ENCODE data around the gene EXOC2.

EXOC2 gene

DNA sequence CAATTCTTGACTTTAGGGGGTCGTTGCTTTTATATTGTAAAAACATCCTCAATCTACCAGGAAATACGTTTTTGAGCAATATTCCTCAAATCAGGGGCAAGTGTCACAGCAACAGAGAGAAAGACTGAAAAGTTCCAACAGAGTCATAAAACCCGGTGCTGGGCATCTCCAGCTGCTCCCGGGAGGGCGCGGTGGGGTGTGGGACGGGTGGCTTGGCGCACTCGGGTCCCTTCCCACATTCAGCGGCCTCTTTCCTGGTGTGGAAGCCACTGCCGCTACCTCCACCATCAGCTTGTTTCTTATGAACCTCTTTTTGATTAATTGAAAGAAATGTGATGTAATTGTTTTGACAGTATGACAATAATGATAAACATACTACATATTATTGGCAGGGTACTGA lies 203.2 kb downstream of the EXOC2 start:
- Histone ChIP-seq H3K36me3 (ENCODE audit: insufficient read depth, low read length) (peaks cover 49% of the 10 kb centered on the region), H3K9ac (ENCODE audit: low read length) (no peak overlapping the region), H3K4me1 (ENCODE audit: insufficient read depth, low read length) (no peaks in the 10 kb centered on the region), H3K27me3 (ENCODE audit: control insufficient read depth in 1 of 2, insufficient read depth in 2 of 2, low read length in 2 of 2) (no peaks in the 10 kb centered on the region), H3K27ac (ENCODE audit: low read depth, low read length) (no peak overlapping the region), H3K9me3 (ENCODE audit: low read length) (no peaks in the 10 kb centered on the region), H3K4me3 (ENCODE audit: low read depth in 1 of 2, low read length in 2 of 2) (no peak overlapping the region)

DNA sequence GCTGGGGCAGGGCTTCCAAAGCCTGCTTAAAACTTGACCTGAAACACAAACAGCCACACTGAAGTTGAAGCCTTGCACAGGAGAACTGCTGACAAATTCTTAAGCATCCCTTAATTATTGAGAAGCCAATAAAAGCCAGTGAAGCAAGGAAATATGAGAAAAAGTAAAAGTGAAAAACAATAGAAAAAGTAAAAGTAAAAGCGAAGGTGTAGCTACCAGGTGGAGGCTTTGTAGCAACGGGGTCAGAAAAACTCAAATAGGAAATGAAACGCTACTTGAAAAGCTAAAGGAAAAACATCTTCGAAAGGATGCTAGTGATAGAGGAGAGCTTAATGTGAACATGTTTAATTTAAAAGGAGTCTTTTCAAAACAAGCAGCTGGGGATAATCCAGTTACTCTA lies 203.9 kb downstream of the EXOC2 start:
- Histone ChIP-seq H3K4me1 (ENCODE audit: insufficient read depth, low read length) (no peaks in the 10 kb centered on the region), H3K9me3 (ENCODE audit: low read length) (no peaks in the 10 kb centered on the region), H3K4me3 (ENCODE audit: low read depth in 1 of 2, low read length in 2 of 2) (no peak overlapping the region), H3K27ac (ENCODE audit: low read depth, low read length) (no peak overlapping the region), H3K9ac (ENCODE audit: low read length) (no peak overlapping the region), H3K36me3 (ENCODE audit: insufficient read depth, low read length) (peaks cover 47% of the 10 kb centered on the region), H3K27me3 (ENCODE audit: control insufficient read depth in 1 of 2, insufficient read depth in 2 of 2, low read length in 2 of 2) (no peaks in the 10 kb centered on the region)

DNA sequence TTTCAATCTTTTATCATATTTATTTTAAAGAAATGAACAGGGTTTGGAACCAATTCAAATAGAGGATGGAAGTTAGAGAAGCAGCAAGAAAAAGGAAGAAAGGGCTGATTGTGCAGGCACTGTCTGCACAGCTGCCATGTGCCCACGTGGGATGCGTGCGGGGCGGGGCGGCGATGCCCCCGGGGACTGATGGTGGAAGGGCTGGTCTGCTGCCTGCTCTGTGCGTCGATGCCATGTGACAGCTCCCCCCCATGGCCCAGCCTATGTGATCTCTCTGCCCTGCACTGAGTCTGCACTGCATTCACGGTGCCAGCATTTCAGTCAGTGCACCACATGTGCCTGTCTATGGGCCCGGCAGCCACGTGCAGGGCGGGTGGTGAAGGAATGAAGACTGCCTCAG lies 205.0 kb downstream of the EXOC2 start:
- Histone ChIP-seq H3K9me3 (ENCODE audit: low read length) (no peaks in the 10 kb centered on the region), H3K9ac (ENCODE audit: low read length) (no peak overlapping the region), H3K4me3 (ENCODE audit: low read depth in 1 of 2, low read length in 2 of 2) (no peak overlapping the region), H3K27ac (ENCODE audit: low read depth, low read length) (no peak overlapping the region), H3K4me1 (ENCODE audit: insufficient read depth, low read length) (no peaks in the 10 kb centered on the region), H3K36me3 (ENCODE audit: insufficient read depth, low read length) (peaks cover 41% of the 10 kb centered on the region), H3K27me3 (ENCODE audit: control insufficient read depth in 1 of 2, insufficient read depth in 2 of 2, low read length in 2 of 2) (no peaks in the 10 kb centered on the region)

DNA sequence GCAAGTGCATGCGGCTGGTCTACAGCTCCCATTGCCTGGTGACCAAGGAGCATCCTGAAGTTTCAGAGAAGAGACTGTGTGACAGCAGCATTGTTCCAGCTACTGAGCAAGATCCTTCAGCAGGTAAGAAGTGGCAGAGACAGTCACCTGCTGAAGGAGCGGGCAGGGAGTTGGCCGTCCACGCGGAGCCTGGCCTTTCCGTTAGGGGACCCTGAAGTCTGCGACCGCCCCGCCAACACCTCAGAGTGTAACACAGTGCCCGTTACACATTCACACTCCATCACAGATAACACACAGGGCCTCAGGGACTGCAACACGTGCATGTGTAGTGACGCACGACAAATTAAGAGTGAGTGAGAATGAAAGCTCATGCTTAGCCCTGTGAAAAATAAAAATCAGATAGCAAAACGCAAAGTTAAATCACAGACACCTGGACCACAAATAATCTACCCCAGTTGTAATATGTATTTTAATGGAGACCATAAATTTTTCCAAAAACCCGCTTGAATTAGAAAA lies 207.2 kb downstream of the EXOC2 start:
- Histone ChIP-seq H3K27me3 (ENCODE audit: control insufficient read depth in 1 of 2, insufficient read depth in 2 of 2, low read length in 2 of 2) (no peaks in the 10 kb centered on the region), H3K4me3 (ENCODE audit: low read depth in 1 of 2, low read length in 2 of 2) (no peak overlapping the region), H3K9ac (ENCODE audit: low read length) (no peak overlapping the region), H3K36me3 (ENCODE audit: insufficient read depth, low read length) (peaks cover 39% of the 10 kb centered on the region), H3K27ac (ENCODE audit: low read depth, low read length) (no peak overlapping the region), H3K4me1 (ENCODE audit: insufficient read depth, low read length) (no peaks in the 10 kb centered on the region), H3K9me3 (ENCODE audit: low read length) (no peaks in the 10 kb centered on the region)

DNA sequence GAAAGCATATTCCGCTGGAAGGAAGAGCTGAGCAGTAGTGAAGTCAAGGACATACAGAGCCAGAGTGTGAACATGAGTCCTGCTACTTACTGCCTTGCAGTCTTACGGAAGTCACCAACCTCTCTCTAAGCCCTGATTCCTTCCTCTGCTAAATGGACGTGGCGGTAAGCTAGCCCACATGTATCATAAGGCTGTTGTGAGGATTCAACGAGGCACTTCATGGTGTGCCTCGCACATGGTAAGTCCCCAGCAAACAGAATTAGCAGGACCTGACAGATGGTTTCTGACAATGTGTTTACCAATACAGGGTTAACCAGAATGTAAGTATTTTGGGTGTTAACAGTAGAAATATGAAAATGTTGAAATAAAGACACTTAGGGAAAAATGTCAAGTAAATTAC lies 208.2 kb downstream of the EXOC2 start:
- H3K4me1 ChIP-seq (ENCODE audit: insufficient read depth, low read length) = no peaks in the 10 kb centered on the region
- H3K4me3 ChIP-seq (ENCODE audit: low read depth in 1 of 2, low read length in 2 of 2) = no peak overlapping the region
- no peaks in the 10 kb centered on the region for H3K27me3 ChIP-seq (ENCODE audit: control insufficient read depth in 1 of 2, insufficient read depth in 2 of 2, low read length in 2 of 2)
- no peak overlapping the region for H3K27ac ChIP-seq (ENCODE audit: low read depth, low read length)
- H3K36me3 ChIP-seq (ENCODE audit: insufficient read depth, low read length) = peaks cover 29% of the 10 kb centered on the region
- H3K9ac ChIP-seq (ENCODE audit: low read length) = no peak overlapping the region
- H3K9me3 ChIP-seq (ENCODE audit: low read length) = no peaks in the 10 kb centered on the region

DNA sequence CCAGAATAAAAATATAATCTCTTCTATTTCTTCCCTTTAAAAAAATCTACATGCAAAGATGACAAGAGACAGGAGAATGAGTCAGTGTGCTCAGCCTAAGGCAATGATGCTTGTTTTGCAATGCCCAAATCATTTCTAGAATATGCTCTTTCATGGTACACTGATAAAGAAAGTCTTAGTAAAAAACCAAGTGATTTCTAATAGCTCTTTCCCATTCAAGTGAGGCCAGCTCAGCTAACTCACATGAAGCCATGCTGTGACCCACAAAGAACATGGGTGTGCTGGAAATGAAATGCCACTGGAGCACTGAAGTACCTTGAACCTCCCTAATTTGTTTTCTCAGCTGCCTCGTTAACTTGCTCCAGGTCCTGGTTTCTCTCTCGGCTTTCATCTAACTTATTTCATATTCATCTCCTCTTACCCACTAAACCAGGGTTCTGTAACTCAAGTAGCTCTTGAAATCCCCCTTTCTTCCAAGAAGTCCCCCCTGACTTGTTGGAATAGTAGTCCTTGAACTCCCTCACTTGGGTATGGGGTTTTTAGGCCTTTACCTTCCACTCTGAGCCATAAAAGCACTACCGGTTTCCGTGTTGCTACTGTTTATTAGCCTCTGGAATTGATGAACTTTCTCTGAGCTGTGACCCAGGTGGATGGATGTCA lies 208.7 kb downstream of the EXOC2 start:
- H3K4me3 ChIP-seq (ENCODE audit: low read depth in 1 of 2, low read length in 2 of 2) = no peak overlapping the region
- H3K9me3 ChIP-seq (ENCODE audit: low read length) = no peaks in the 10 kb centered on the region
- H3K36me3 ChIP-seq (ENCODE audit: insufficient read depth, low read length) = peaks cover 27% of the 10 kb centered on the region
- H3K4me1 ChIP-seq (ENCODE audit: insufficient read depth, low read length) = no peaks in the 10 kb centered on the region
- no peak overlapping the region for H3K27ac ChIP-seq (ENCODE audit: low read depth, low read length)
- no peak overlapping the region for H3K9ac ChIP-seq (ENCODE audit: low read length)
- H3K27me3 ChIP-seq (ENCODE audit: control insufficient read depth in 1 of 2, insufficient read depth in 2 of 2, low read length in 2 of 2) = no peaks in the 10 kb centered on the region

DNA sequence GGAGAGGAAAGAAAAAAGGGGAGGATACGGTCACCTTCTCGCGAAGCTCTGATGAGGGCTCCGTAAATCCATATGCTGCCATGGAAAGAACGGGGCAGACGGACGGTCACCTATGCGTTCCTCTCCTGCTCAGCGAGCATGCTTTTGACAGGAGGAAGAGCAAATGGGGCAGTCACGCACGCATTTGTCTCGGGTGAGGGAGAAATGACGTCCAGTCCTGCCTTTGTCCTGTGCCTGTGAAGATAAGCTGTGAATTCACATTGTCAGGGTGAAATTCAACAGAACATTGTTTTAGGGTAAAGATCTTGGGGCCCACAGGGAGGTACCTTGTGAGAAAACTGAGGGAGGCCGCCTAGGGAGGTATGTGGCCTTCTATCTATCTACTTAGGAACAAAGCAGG lies 217.6 kb downstream of the EXOC2 start:
- Histone ChIP-seq H3K9me3 (ENCODE audit: low read length) (no peaks in the 10 kb centered on the region), H3K27me3 (ENCODE audit: control insufficient read depth in 1 of 2, insufficient read depth in 2 of 2, low read length in 2 of 2) (no peaks in the 10 kb centered on the region), H3K4me3 (ENCODE audit: low read depth in 1 of 2, low read length in 2 of 2) (no peak overlapping the region), H3K27ac (ENCODE audit: low read depth, low read length) (no peak overlapping the region), H3K36me3 (ENCODE audit: insufficient read depth, low read length) (no peaks in the 10 kb centered on the region), H3K9ac (ENCODE audit: low read length) (no peak overlapping the region), H3K4me1 (ENCODE audit: insufficient read depth, low read length) (no peaks in the 10 kb centered on the region)

DNA sequence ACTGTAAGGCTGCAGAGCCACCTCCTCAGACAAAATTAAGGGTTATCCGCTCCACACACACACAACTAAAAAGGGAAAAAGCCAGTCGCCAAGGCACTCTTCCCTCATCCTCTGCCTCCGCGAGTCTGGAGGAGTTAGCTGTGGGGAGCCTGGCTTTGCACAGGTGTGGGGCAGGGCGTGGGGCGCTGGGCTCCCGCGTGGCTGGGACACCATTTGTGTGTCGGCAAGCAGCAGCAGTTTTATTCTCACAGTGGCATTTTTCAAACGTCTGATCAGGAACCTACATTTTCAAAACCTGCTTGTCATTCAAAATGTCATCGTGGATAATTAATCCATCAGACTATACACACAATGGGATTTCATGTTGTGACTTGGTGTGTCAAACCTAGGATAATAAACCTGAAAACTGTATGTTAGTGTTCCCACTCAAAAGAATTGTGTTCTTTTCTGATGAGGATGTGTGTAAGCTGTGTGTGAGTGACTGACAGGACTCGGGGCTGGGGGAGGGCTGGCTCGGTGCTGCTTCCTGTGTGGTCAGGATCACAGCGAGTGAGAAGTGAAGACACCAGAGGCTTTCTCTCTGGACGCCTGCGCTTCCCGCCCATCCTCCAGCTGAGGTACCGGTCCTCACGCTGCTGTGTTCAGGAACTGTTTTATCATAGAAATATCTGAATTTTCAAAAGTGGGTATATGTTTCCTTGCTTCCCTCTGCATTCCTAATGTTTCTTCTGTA lies 218.3 kb downstream of the EXOC2 start:
- Histone ChIP-seq H3K36me3 (ENCODE audit: insufficient read depth, low read length) (no peaks in the 10 kb centered on the region), H3K4me3 (ENCODE audit: low read depth in 1 of 2, low read length in 2 of 2) (no peak overlapping the region), H3K27ac (ENCODE audit: low read depth, low read length) (no peak overlapping the region), H3K27me3 (ENCODE audit: control insufficient read depth in 1 of 2, insufficient read depth in 2 of 2, low read length in 2 of 2) (no peaks in the 10 kb centered on the region), H3K9ac (ENCODE audit: low read length) (no peak overlapping the region), H3K4me1 (ENCODE audit: insufficient read depth, low read length) (no peaks in the 10 kb centered on the region), H3K9me3 (ENCODE audit: low read length) (no peaks in the 10 kb centered on the region)

DNA sequence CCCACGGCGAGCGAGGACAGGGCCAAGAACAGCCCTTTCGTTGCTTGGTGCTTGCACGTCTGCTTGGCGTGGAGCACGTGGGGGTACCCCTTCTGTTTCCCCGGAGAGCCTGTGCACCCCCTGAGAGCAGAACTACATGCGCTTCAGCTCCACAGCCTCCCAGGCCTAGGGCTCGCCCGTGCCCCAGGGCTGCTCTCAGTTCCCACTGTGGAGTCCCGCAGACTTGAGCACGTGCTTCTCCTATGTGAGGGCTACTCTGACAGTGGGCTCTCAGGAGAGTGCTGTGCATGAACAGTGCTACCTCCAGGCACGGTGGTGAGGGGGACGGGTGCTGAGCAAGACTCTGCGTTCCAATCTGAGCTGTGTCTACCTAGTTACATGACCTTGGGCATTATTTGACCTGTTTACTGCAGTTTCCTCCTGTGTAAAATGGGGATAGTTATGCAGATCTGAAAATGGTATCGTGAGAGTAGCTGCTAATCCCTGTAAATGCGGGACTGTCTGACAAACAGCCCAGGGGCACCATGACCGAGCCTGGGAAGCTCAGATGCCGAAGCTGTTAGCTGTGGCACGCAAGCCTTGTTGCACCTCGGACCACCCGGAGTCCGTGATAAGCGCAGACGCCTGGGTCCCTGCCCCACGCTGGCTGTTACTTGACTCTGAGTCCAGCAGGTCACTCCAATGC lies 219.0 kb downstream of the EXOC2 start:
- Histone ChIP-seq H3K9ac (ENCODE audit: low read length) (no peak overlapping the region), H3K4me3 (ENCODE audit: low read depth in 1 of 2, low read length in 2 of 2) (no peak overlapping the region), H3K27ac (ENCODE audit: low read depth, low read length) (no peak overlapping the region), H3K27me3 (ENCODE audit: control insufficient read depth in 1 of 2, insufficient read depth in 2 of 2, low read length in 2 of 2) (no peaks in the 10 kb centered on the region), H3K4me1 (ENCODE audit: insufficient read depth, low read length) (no peaks in the 10 kb centered on the region), H3K9me3 (ENCODE audit: low read length) (no peaks in the 10 kb centered on the region), H3K36me3 (ENCODE audit: insufficient read depth, low read length) (no peaks in the 10 kb centered on the region)

DNA sequence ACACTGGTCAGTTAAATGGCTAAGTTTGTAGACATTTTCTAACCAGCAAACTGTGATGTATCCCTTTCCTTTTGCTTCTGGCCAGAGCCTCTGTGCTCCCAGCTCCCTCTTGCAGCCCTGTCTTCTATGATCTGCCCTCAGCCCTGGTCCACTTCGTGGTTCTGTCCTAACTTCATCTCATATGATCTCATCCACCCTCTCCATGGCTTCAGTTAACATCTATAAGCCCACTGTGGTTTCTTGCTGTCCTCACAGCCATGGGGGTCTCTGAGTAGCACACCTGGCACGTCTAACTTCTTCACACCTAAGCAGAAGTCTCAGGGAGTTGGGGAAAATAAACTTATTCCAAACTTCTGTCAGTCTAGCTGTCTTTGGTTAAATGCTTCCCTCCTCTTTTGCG lies 219.6 kb downstream of the EXOC2 start:
- Histone ChIP-seq H3K9me3 (ENCODE audit: low read length) (no peaks in the 10 kb centered on the region), H3K4me3 (ENCODE audit: low read depth in 1 of 2, low read length in 2 of 2) (no peak overlapping the region), H3K27ac (ENCODE audit: low read depth, low read length) (no peak overlapping the region), H3K4me1 (ENCODE audit: insufficient read depth, low read length) (no peaks in the 10 kb centered on the region), H3K36me3 (ENCODE audit: insufficient read depth, low read length) (no peaks in the 10 kb centered on the region), H3K27me3 (ENCODE audit: control insufficient read depth in 1 of 2, insufficient read depth in 2 of 2, low read length in 2 of 2) (no peaks in the 10 kb centered on the region), H3K9ac (ENCODE audit: low read length) (no peak overlapping the region)

DNA sequence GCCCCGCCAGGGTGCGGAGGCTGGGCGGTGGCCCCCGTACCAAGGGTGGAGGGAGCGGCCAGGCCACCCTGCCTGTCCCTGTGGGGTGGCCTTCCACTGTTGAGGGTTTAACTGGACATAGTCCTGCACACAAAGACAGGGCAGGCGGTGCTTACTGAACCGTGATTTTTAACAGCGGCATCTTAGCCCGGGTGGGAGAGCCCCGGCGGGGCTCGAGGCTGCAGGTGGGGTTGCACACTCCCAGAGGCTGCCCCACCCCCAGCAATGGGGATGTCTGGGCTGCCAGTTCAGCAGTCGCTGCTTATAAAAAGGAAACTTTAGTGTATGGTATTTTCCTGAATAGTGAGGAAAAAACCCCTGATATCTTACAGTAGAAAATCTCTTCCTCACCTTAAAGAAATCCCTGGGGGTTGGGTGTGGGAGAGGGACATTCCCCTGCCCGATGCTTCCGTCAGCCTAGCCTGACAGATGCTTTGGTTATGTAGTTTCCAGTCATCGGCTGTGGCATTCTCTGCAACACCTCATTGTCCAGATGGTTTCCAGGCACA lies 222.0 kb downstream of the EXOC2 start:
- H3K4me3 ChIP-seq (ENCODE audit: low read depth in 1 of 2, low read length in 2 of 2) = no peak overlapping the region
- no peaks in the 10 kb centered on the region for H3K27me3 ChIP-seq (ENCODE audit: control insufficient read depth in 1 of 2, insufficient read depth in 2 of 2, low read length in 2 of 2)

More for the DNA sequence above, 222.0 kb downstream of the EXOC2 start:
- Histone ChIP-seq H3K9me3 (ENCODE audit: low read length) (no peaks in the 10 kb centered on the region), H3K36me3 (ENCODE audit: insufficient read depth, low read length) (no peaks in the 10 kb centered on the region), H3K9ac (ENCODE audit: low read length) (no peak overlapping the region), H3K4me1 (ENCODE audit: insufficient read depth, low read length) (no peaks in the 10 kb centered on the region), H3K27ac (ENCODE audit: low read depth, low read length) (no peak overlapping the region)

Data from muscle layer of colon (tissue), 2 donors.